Measurements from ENCODE around the gene CRYBB1.

Gene CRYBB1

DNA sequence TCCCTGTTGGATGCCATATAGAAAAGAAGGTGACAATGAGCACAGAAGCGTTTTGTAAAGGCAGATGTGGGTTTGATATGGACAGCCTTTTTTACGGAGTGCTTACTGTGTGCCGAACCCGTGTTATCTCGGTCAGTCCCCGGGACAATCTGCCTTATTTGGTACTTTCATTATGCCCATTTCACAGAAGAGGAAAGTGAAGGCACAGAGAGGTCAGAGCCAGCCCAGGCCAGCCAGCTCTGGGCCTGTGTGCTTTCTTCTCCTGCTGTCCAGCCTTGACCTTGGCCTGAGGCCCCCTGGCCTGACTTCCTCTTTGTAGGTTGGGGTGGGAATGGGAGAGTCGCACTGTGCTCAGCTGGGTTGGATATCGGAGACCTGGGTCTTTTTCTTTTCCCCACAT lies 628 bp upstream of the CRYBB1 start:
- Histone ChIP-seq H2BK12ac (ENCODE audit: low read length) (no peak overlapping the region), H2AK5ac (ENCODE audit: low read length) (no peak overlapping the region), H3K4me3 (ENCODE audit: low read depth, low read length) (peak overlapping the region; percentile 0), H3K4me2 (ENCODE audit: low read length) (no peak overlapping the region), H3K14ac (ENCODE audit: low read length) (no peak overlapping the region), H3K23ac (ENCODE audit: low read length) (no peak overlapping the region), H3K9ac (ENCODE audit: low read length) (no peak overlapping the region), H2AFZ (ENCODE audit: insufficient read depth, low read length, poor library complexity) (no peak overlapping the region), H3K79me2 (ENCODE audit: control insufficient read depth, insufficient read depth, low read length, poor library complexity) (no peaks in the 10 kb centered on the region), H3K36me3 (ENCODE audit: control insufficient read depth in 1 of 2, insufficient read depth in 2 of 2, low read length in 2 of 2) (no peaks in the 10 kb centered on the region), H2BK5ac (ENCODE audit: low read depth, low read length, poor library complexity) (no peak overlapping the region), H2BK120ac (ENCODE audit: insufficient read depth, low read length, poor library complexity) (no peak overlapping the region), H4K91ac (ENCODE audit: low read depth, low read length) (no peak overlapping the region), H3K4me1 (ENCODE audit: control insufficient read depth in 1 of 2, insufficient read depth in 2 of 2, low read length in 2 of 2) (no peaks in the 10 kb centered on the region), H3K4ac (ENCODE audit: low read depth, low read length) (no peak overlapping the region), H4K8ac (ENCODE audit: low read depth, low read length) (no peak overlapping the region), H4K12ac (ENCODE audit: low read depth, low read length) (no peak overlapping the region), H3K18ac (ENCODE audit: low read length) (no peak overlapping the region), H3K79me1 (ENCODE audit: low read length) (no peaks in the 10 kb centered on the region), H3K9me3 (ENCODE audit: insufficient read depth, low read depth, low read length) (peaks cover 2% of the 10 kb centered on the region), H3K27me3 (ENCODE audit: insufficient read depth, low read length) (no peaks in the 10 kb centered on the region), H3K27ac (ENCODE audit: low read depth, low read length) (no peak overlapping the region)
- WGBS (ENCODE audit: extremely low coverage, insufficient coverage, insufficient read length): no CpG with 5 or more reads among the region's 8 CpGs
- DNase-seq: no peak

DNA sequence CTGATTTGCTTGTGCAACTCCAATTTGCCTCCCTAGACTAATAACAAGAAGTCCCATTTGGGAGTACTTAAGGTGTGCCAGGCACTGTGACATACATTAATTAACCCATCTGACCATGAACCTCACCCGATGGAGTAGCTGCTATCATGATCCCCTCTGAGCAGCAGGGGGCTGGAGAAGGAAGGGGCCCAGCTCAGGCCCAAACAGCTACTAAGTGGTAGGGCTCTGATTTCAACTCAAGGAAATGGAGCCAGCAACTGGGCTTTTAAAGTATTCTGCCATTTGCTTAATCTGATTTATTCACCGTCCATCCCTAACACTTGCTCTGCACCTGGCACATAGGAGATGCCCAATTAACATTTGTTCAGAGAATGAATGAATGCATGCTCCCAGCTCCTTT lies 1.2 kb downstream of the CRYBB1 start:
- no peak for DNase-seq
- Histone ChIP-seq H3K4me1 (ENCODE audit: control insufficient read depth in 1 of 2, insufficient read depth in 2 of 2, low read length in 2 of 2) (no peaks in the 10 kb centered on the region), H4K91ac (ENCODE audit: low read depth, low read length) (no peak overlapping the region), H2BK12ac (ENCODE audit: low read length) (no peak overlapping the region), H3K79me1 (ENCODE audit: low read length) (no peaks in the 10 kb centered on the region), H3K18ac (ENCODE audit: low read length) (no peak overlapping the region), H3K4ac (ENCODE audit: low read depth, low read length) (no peak overlapping the region), H3K14ac (ENCODE audit: low read length) (no peak overlapping the region), H2AFZ (ENCODE audit: insufficient read depth, low read length, poor library complexity) (no peak overlapping the region), H2AK5ac (ENCODE audit: low read length) (no peak overlapping the region), H3K27me3 (ENCODE audit: insufficient read depth, low read length) (no peaks in the 10 kb centered on the region), H4K8ac (ENCODE audit: low read depth, low read length) (no peak overlapping the region), H3K79me2 (ENCODE audit: control insufficient read depth, insufficient read depth, low read length, poor library complexity) (no peaks in the 10 kb centered on the region), H3K4me2 (ENCODE audit: low read length) (no peak overlapping the region), H2BK5ac (ENCODE audit: low read depth, low read length, poor library complexity) (no peak overlapping the region), H3K4me3 (ENCODE audit: low read depth, low read length) (no peak overlapping the region), H3K36me3 (ENCODE audit: control insufficient read depth in 1 of 2, insufficient read depth in 2 of 2, low read length in 2 of 2) (no peaks in the 10 kb centered on the region), H3K9ac (ENCODE audit: low read length) (no peak overlapping the region), H3K23ac (ENCODE audit: low read length) (no peak overlapping the region), H3K9me3 (ENCODE audit: insufficient read depth, low read depth, low read length) (peaks cover 2% of the 10 kb centered on the region), H3K27ac (ENCODE audit: low read depth, low read length) (no peak overlapping the region), H4K12ac (ENCODE audit: low read depth, low read length) (no peak overlapping the region), H2BK120ac (ENCODE audit: insufficient read depth, low read length, poor library complexity) (no peak overlapping the region)
- no CpG with 5 or more reads among the region's 2 CpGs for WGBS (ENCODE audit: extremely low coverage, insufficient coverage, insufficient read length)

DNA sequence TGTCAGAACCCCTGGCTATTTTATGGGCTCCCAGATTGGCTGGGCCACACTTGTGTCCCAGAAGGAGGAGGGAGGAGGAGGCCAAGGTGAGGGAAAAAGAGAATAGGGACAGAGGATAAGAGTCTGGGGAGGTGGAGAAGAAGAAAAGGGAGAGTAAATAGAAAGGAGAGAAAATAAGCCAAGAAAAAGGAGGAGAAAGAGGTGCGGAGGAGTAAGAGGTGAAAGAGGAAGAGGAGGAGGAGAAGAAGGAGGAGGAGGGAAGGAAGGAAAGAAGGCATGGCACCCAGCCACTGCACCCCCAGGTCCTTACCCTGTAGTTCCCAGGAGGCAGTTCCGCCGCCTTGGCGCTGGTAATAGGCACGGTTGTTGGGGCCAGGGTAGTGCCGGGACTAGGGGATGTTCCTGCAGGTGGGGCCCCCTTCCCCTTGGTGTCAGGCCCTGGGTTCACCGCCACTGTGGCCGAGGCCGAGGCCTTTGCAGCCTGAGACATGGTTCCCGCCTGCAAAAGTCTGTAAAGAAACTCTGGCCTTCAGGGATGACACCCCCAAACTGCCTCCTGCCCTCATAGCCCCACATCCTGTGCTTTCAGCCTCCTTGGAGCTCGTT lies 1.9 kb downstream of the CRYBB1 start:
- no peaks in the 10 kb centered on the region for H3K79me1 ChIP-seq (ENCODE audit: low read length)
- H2AK5ac ChIP-seq (ENCODE audit: low read length): no peak overlapping the region
- no peaks in the 10 kb centered on the region for H3K36me3 ChIP-seq (ENCODE audit: control insufficient read depth in 1 of 2, insufficient read depth in 2 of 2, low read length in 2 of 2)
- no peak for DNase-seq
- no peak overlapping the region for H4K12ac ChIP-seq (ENCODE audit: low read depth, low read length)
- no peaks in the 10 kb centered on the region for H3K79me2 ChIP-seq (ENCODE audit: control insufficient read depth, insufficient read depth, low read length, poor library complexity)
- H3K27ac ChIP-seq (ENCODE audit: low read depth, low read length): no peak overlapping the region
- no peak overlapping the region for H3K4me2 ChIP-seq (ENCODE audit: low read length)
- H3K14ac ChIP-seq (ENCODE audit: low read length): no peak overlapping the region
- no peak overlapping the region for H4K8ac ChIP-seq (ENCODE audit: low read depth, low read length)
- no peak overlapping the region for H3K23ac ChIP-seq (ENCODE audit: low read length)
- 100% methylated on average over 1 of the region's 11 CpGs for WGBS (ENCODE audit: extremely low coverage, insufficient coverage, insufficient read length)
- no peaks in the 10 kb centered on the region for H3K27me3 ChIP-seq (ENCODE audit: insufficient read depth, low read length)
- no peak overlapping the region for H2BK120ac ChIP-seq (ENCODE audit: insufficient read depth, low read length, poor library complexity)
- no peak overlapping the region for H4K91ac ChIP-seq (ENCODE audit: low read depth, low read length)
- no peak overlapping the region for H3K18ac ChIP-seq (ENCODE audit: low read length)
- no peak overlapping the region for H2BK5ac ChIP-seq (ENCODE audit: low read depth, low read length, poor library complexity)
- no peak overlapping the region for H2AFZ ChIP-seq (ENCODE audit: insufficient read depth, low read length, poor library complexity)
- no peak overlapping the region for H2BK12ac ChIP-seq (ENCODE audit: low read length)
- no peak overlapping the region for H3K4ac ChIP-seq (ENCODE audit: low read depth, low read length)
- no peaks in the 10 kb centered on the region for H3K4me1 ChIP-seq (ENCODE audit: control insufficient read depth in 1 of 2, insufficient read depth in 2 of 2, low read length in 2 of 2)
- peaks cover 2% of the 10 kb centered on the region for H3K9me3 ChIP-seq (ENCODE audit: insufficient read depth, low read depth, low read length)
- no peak overlapping the region for H3K4me3 ChIP-seq (ENCODE audit: low read depth, low read length)
- no peak overlapping the region for H3K9ac ChIP-seq (ENCODE audit: low read length)

DNA sequence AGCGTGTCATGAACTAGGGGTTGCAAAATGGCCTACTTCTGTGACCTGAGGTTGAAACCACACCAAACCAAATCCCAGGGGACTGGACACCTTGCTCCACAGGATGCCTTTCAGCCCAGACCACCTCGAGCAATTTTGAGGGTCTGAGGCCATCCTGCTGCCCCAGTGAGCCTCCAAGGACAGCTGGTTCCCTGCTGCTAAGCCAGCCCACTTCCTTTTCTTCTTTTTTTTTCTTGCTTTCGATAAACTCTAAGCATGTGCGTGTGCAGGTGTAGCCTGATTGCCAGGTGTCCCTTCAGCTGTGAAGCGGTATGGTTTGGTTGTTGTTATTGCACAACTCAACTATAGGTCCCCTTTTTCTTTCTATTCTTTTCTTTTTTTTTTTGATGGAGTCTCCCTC lies 2.7 kb downstream of the CRYBB1 start:
- Histone ChIP-seq H4K8ac (ENCODE audit: low read depth, low read length) (no peak overlapping the region), H3K14ac (ENCODE audit: low read length) (no peak overlapping the region), H2AK5ac (ENCODE audit: low read length) (no peak overlapping the region), H3K36me3 (ENCODE audit: control insufficient read depth in 1 of 2, insufficient read depth in 2 of 2, low read length in 2 of 2) (no peaks in the 10 kb centered on the region), H2BK120ac (ENCODE audit: insufficient read depth, low read length, poor library complexity) (no peak overlapping the region), H2BK5ac (ENCODE audit: low read depth, low read length, poor library complexity) (no peak overlapping the region), H3K4ac (ENCODE audit: low read depth, low read length) (no peak overlapping the region), H4K91ac (ENCODE audit: low read depth, low read length) (no peak overlapping the region), H3K23ac (ENCODE audit: low read length) (no peak overlapping the region), H3K4me1 (ENCODE audit: control insufficient read depth in 1 of 2, insufficient read depth in 2 of 2, low read length in 2 of 2) (no peaks in the 10 kb centered on the region), H3K79me1 (ENCODE audit: low read length) (no peaks in the 10 kb centered on the region), H3K9ac (ENCODE audit: low read length) (no peak overlapping the region), H3K18ac (ENCODE audit: low read length) (no peak overlapping the region), H3K9me3 (ENCODE audit: insufficient read depth, low read depth, low read length) (peaks cover 2% of the 10 kb centered on the region), H3K4me2 (ENCODE audit: low read length) (no peak overlapping the region), H3K4me3 (ENCODE audit: low read depth, low read length) (no peak overlapping the region), H2AFZ (ENCODE audit: insufficient read depth, low read length, poor library complexity) (no peak overlapping the region), H3K27me3 (ENCODE audit: insufficient read depth, low read length) (no peaks in the 10 kb centered on the region), H2BK12ac (ENCODE audit: low read length) (no peak overlapping the region), H3K79me2 (ENCODE audit: control insufficient read depth, insufficient read depth, low read length, poor library complexity) (no peaks in the 10 kb centered on the region), H3K27ac (ENCODE audit: low read depth, low read length) (no peak overlapping the region), H4K12ac (ENCODE audit: low read depth, low read length) (no peak overlapping the region)
- DNase-seq: no peak
- whole genome bisulfite sequencing (ENCODE audit: extremely low coverage, insufficient coverage, insufficient read length): no CpG with 5 or more reads among the region's 5 CpGs
